Chondrocyte (in vitro differentiated cells): ENCODE data around the gene SOX15. TPM values are rescaled to one million over a fixed set of nuclear protein-coding genes. Genes with fewer than 3 reads are reported as not detected.

ENCODE experiments used
- DNase-seq: peaks from one replicate; pipeline ENCODE4 v3.0.0; 2021; ENCODE audit warnings: mixed read lengths, low spot score
- H3K27ac Mint-ChIP-seq: one replicate; pipeline ENCODE4 v1.8.0; 2021; ENCODE audit warnings: mild to moderate bottlenecking, moderate library complexity, mixed read lengths; ENCODE audit not compliant: unreplicated experiment
- H3K27me3 Mint-ChIP-seq: 2 replicates; pipeline ENCODE4 v1.8.0; 2021; ENCODE audit warnings: low read depth, mixed read lengths
- H3K36me3 Mint-ChIP-seq: 2 replicates; pipeline ENCODE4 v1.8.0; 2021; ENCODE audit warnings: low read depth, mixed read lengths
- H3K4me1 Mint-ChIP-seq: 2 replicates; pipeline ENCODE4 v1.8.0; 2021; ENCODE audit warnings: low read depth, mild to moderate bottlenecking, mixed read lengths
- H3K4me3 Mint-ChIP-seq: one replicate; pipeline ENCODE4 v1.8.0; 2021; ENCODE audit warnings: mild to moderate bottlenecking, moderate library complexity, mixed read lengths; ENCODE audit not compliant: unreplicated experiment
- H3K9me3 Mint-ChIP-seq: 2 replicates; pipeline ENCODE4 v1.8.0; 2021; ENCODE audit warnings: low read depth, mixed read lengths
- total RNA-seq: library from RNA; stranded (reverse); gene quantifications from 3 replicates; pipeline ENCODE4 v1.2.1, GENCODE V29; 2021
- TF ChIP-seq, protein P1 (sequence below): fragments of 200-600 bp; sonication (generic); IDR thresholded peaks from 2 replicates; pipeline ENCODE4 v1.5.0; 2021; ENCODE audit warnings: antibody characterized with exemption, mild to moderate bottlenecking, moderate library complexity

Gene SOX15
- total RNA-seq, 1 donor from 2014 or later: 0.32 TPM

DNA sequence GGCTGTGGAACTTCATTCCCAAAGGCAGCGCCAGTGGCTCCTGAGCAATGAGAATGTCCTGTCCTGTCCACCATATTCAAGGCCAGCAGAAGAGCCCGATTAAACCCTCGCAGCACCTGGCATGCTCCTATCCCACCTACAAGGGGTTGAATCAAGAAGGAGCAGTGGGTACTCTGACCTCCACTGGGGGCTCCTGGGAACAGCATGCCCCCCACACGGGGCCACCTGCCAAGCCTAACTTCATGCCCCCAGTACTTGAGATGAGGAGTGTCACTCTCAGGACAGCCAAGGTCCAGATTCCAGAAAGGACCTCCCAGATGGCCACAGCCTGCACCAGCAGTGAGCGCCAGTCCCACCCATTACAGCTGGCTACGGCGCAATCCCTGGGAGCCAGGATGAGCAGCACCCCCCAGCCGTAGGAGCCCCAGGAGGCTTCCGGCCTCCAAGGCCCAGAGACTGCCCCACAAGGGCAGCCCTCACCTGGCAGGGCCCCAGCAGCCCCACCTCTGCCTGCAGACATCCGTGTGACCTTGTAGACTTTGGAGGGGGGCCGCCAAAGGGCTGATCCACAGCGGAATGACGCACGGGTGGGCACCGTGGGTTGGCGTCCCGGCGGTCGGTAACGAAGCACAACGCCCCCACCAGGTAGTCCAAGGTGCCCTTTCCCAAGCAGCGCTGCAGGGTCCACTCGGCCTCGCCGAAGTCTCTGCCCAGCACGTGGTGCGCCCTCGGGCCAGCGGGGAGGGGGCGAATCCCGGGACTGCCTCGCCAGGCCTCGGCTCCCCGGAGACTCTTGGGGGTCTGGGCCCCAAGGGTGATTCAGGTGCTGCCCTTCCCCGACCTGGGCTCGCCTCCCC lies 7.3 kb downstream of the SOX15 start:
- H3K9me3 Mint-ChIP-seq: no peaks in the 10 kb centered on the region
- TF ChIP-seq, protein P1, sequence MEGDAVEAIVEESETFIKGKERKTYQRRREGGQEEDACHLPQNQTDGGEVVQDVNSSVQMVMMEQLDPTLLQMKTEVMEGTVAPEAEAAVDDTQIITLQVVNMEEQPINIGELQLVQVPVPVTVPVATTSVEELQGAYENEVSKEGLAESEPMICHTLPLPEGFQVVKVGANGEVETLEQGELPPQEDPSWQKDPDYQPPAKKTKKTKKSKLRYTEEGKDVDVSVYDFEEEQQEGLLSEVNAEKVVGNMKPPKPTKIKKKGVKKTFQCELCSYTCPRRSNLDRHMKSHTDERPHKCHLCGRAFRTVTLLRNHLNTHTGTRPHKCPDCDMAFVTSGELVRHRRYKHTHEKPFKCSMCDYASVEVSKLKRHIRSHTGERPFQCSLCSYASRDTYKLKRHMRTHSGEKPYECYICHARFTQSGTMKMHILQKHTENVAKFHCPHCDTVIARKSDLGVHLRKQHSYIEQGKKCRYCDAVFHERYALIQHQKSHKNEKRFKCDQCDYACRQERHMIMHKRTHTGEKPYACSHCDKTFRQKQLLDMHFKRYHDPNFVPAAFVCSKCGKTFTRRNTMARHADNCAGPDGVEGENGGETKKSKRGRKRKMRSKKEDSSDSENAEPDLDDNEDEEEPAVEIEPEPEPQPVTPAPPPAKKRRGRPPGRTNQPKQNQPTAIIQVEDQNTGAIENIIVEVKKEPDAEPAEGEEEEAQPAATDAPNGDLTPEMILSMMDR: no peak
- peak overlapping the region; percentile 100 for H3K27ac Mint-ChIP-seq
- peak overlapping the region; percentile 95 for H3K4me3 Mint-ChIP-seq
- peaks cover 14% of the 10 kb centered on the region for H3K36me3 Mint-ChIP-seq
- H3K4me1 Mint-ChIP-seq: peaks cover 61% of the 10 kb centered on the region
- no peak for DNase-seq
- no peaks in the 10 kb centered on the region for H3K27me3 Mint-ChIP-seq

DNA sequence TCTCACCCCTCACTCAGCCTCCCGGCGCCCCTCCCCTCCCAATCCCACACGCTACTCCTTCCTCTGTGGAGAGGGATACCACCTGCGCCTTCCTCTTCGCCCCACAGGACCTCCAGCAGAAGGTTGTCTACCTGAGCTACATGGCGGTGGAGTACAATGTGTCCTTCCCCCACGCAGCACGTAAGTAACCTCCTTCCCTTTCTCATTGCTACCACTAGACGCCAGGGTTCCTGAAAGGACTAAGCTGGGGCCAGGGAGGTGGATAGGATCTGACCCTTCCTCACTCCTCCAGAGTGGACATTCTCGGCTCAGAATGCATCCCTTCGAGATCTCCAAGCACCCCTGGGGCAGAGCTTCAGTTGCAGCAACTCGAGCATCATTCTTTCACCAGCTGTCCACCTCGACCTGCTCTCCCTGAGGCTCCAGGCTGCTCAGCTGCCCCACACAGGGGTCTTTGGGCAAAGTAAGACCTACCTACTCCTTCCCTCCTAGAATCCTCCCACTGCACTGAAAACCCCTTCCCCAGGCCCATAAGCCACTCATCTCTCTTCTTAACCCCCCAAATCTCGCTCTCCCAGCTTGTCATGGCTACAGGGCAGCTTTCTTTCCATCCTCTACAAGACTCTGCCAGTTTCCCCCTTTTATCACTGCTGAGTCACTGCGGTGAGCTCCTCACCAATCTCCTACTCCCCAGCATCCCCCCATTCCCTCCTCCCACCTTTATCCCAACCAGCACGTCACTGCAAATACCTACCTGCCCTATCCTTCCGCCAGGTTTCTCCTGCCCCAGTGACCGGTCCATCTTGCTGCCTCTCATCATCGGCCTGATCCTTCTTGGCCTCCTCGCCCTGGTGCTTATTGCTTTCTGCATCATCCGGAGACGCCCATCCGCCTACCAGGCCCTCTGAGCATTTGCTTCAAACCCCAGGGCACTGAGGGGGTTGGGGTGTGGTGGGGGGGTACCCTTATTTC lies 9.0 kb downstream of the SOX15 start:
- H3K36me3 Mint-ChIP-seq: peaks cover 28% of the 10 kb centered on the region
- H3K9me3 Mint-ChIP-seq: no peaks in the 10 kb centered on the region
- TF ChIP-seq, protein P1: no peak
- H3K4me3 Mint-ChIP-seq: peak overlapping the region; percentile 14
- no peaks in the 10 kb centered on the region for H3K27me3 Mint-ChIP-seq
- no peak for DNase-seq
- peaks cover 72% of the 10 kb centered on the region for H3K4me1 Mint-ChIP-seq
- H3K27ac Mint-ChIP-seq: peak overlapping the region; percentile 79

DNA sequence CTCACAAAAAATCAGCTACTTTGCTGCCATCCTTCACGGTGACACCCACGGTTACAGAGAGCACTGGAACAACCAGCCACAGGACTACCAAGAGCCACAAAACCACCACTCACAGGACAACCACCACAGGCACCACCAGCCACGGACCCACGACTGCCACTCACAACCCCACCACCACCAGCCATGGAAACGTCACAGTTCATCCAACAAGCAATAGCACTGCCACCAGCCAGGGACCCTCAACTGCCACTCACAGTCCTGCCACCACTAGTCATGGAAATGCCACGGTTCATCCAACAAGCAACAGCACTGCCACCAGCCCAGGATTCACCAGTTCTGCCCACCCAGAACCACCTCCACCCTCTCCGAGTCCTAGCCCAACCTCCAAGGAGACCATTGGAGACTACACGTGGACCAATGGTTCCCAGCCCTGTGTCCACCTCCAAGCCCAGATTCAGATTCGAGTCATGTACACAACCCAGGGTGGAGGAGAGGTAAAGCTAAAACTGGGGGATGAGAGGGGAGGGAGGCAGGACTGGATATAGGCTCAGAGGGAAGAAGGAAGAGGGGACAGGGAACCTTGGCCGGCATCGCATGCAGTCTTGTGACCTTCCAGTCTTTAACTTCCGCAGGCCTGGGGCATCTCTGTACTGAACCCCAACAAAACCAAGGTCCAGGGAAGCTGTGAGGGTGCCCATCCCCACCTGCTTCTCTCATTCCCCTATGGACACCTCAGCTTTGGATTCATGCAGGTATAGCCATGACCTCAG lies 9.9 kb downstream of the SOX15 start:
- TF ChIP-seq, protein P1: no peak
- H3K27ac Mint-ChIP-seq: peak overlapping the region; percentile 95
- H3K36me3 Mint-ChIP-seq: peaks cover 31% of the 10 kb centered on the region
- no peaks in the 10 kb centered on the region for H3K27me3 Mint-ChIP-seq
- H3K4me1 Mint-ChIP-seq: peaks cover 74% of the 10 kb centered on the region
- DNase-seq: no peak
- no peaks in the 10 kb centered on the region for H3K9me3 Mint-ChIP-seq
- H3K4me3 Mint-ChIP-seq: no peak overlapping the region

DNA sequence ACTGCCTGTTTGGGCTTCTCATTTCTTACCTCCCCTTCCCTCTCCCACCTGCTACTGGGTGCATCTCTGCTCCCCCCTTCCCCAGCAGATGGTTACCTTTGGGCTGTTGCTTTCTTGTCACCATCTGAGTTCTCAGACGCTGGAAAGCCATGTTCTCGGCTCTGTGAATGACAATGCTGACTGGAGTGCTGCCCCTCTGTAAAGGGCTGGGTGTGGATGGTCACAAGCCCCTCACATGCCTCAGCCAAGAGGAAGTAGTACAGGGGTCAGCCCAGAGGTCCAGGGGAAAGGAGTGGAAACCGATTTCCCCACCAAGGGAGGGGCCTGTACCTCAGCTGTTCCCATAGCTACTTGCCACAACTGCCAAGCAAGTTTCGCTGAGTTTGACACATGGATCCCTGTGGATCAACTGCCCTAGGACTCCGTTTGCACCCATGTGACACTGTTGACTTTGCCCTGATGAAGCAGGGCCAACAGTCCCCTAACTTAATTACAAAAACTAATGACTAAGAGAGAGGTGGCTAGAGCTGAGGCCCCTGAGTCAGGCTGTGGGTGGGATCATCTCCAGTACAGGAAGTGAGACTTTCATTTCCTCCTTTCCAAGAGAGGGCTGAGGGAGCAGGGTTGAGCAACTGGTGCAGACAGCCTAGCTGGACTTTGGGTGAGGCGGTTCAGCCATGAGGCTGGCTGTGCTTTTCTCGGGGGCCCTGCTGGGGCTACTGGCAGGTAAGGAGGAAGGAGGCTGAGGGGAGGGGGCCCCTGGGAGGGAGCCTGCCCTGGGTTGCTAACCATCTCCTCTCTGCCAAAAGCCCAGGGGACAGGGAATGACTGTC lies 10.7 kb downstream of the SOX15 start, which contains the start of gene CD68:
CD68 (plus strand) TSS at position 638 of the 833 bp plus-strand sequence; CDS start at position 678, 40 bp downstream.
- no peak within 1 kb of the TSS for H3K4me3 Mint-ChIP-seq
- peaks cover 39% of the 10 kb centered on the region for H3K36me3 Mint-ChIP-seq
- H3K27me3 Mint-ChIP-seq: no peaks in the 10 kb centered on the region
- peaks cover 74% of the 10 kb centered on the region for H3K4me1 Mint-ChIP-seq
- TF ChIP-seq, protein P1: no peak
- peak within 1 kb of the TSS; percentile 95 for H3K27ac Mint-ChIP-seq
- DNase-seq: no peak
- H3K9me3 Mint-ChIP-seq: no peaks in the 10 kb centered on the region
